H9 (cell line): ENCODE measurements around the gene ARHGEF7. TPM values are rescaled to one million over a fixed set of nuclear protein-coding genes. Genes with fewer than 3 reads are reported as not detected.

Source experiments
- DNase-seq: peaks from one replicate; pipeline ENCODE4 v3.0.0-alpha.2; 2017
- H2AFZ ChIP-seq: one replicate; pipeline ENCODE4 v1.6.1; 2013; ENCODE audit warnings: mild to moderate bottlenecking, low read length, control low read depth, moderate library complexity
- H2AK5ac ChIP-seq: 2 replicates; pipeline ENCODE4 v1.6.1; 2013; ENCODE audit warnings: low read length, control low read depth, mixed read lengths; ENCODE audit not compliant: insufficient read length
- H2BK120ac ChIP-seq: one replicate; pipeline ENCODE4 v1.6.1; 2013; ENCODE audit warnings: low read depth, mild to moderate bottlenecking, low read length, control low read depth, inconsistent platforms; ENCODE audit not compliant: poor library complexity, severe bottlenecking
- H2BK12ac ChIP-seq: 2 replicates; pipeline ENCODE4 v1.6.1; 2013; ENCODE audit warnings: low read length, control low read depth, mixed read lengths, low read depth; ENCODE audit not compliant: insufficient read length
- H2BK15ac ChIP-seq: 2 replicates; pipeline ENCODE4 v1.6.1; 2013; ENCODE audit warnings: low read depth, low read length, control low read depth
- H2BK20ac ChIP-seq: one replicate; pipeline ENCODE4 v1.6.1; 2013; ENCODE audit warnings: low read depth, mild to moderate bottlenecking, low read length, control low read depth, inconsistent platforms; ENCODE audit not compliant: poor library complexity, severe bottlenecking
- H2BK5ac ChIP-seq: 2 replicates; pipeline ENCODE4 v1.6.1; 2013; ENCODE audit warnings: low read length, control low read depth, mixed read lengths; ENCODE audit not compliant: insufficient read length
- H3K14ac ChIP-seq: 2 replicates; pipeline ENCODE4 v1.6.1; 2013; ENCODE audit warnings: low read length, control low read depth; ENCODE audit not compliant: insufficient read depth
- H3K18ac ChIP-seq: 2 replicates; pipeline ENCODE4 v1.6.1; 2013; ENCODE audit warnings: low read depth, mild to moderate bottlenecking, mixed read lengths, low read length, control low read depth; ENCODE audit not compliant: insufficient read length
- H3K23ac ChIP-seq: 2 replicates; pipeline ENCODE4 v1.6.1; 2013; ENCODE audit warnings: low read length, control low read depth, mixed read lengths, low read depth; ENCODE audit not compliant: insufficient read length
- H3K23me2 ChIP-seq: 2 replicates; pipeline ENCODE4 v1.6.1; 2013; ENCODE audit warnings: low read depth, mild to moderate bottlenecking, mixed read lengths, low read length, control low read depth; ENCODE audit not compliant: insufficient read length, poor library complexity, severe bottlenecking
- H3K27ac ChIP-seq: 2 replicates; pipeline ENCODE4 v1.5.1; 2013; ENCODE audit warnings: low read length, control low read depth, mixed read lengths, low read depth; ENCODE audit not compliant: insufficient read length
- H3K27me3 ChIP-seq: 2 replicates; pipeline ENCODE4 v1.6.1; 2013; ENCODE audit warnings: low read length, control low read depth, inconsistent platforms; ENCODE audit not compliant: insufficient read depth
- H3K4ac ChIP-seq: 2 replicates; pipeline ENCODE4 v1.6.1; 2013; ENCODE audit warnings: low read depth, mild to moderate bottlenecking, control low read depth, inconsistent platforms, low read length, moderate library complexity
- H3K4me1 ChIP-seq: 2 replicates; pipeline ENCODE4 v1.6.1; 2013; ENCODE audit warnings: low read length, control low read depth, inconsistent platforms; ENCODE audit not compliant: insufficient read depth
- H3K4me2 ChIP-seq: 2 replicates; pipeline ENCODE4 v1.6.1; 2013; ENCODE audit warnings: low read length, control low read depth, mixed read lengths; ENCODE audit not compliant: insufficient read length, insufficient read depth
- H3K56ac ChIP-seq: 2 replicates; pipeline ENCODE4 v1.6.1; 2013; ENCODE audit warnings: low read depth, mild to moderate bottlenecking, mixed read lengths, low read length, control low read depth; ENCODE audit not compliant: insufficient read length
- H3K79me1 ChIP-seq: 2 replicates; pipeline ENCODE4 v1.6.1; 2013; ENCODE audit warnings: low read depth, mild to moderate bottlenecking, moderate library complexity, low read length, control low read depth, inconsistent platforms; ENCODE audit not compliant: insufficient read depth, poor library complexity, severe bottlenecking
- H3K79me2 ChIP-seq: 2 replicates; pipeline ENCODE4 v1.6.1; 2013; ENCODE audit warnings: low read length, control low read depth, inconsistent platforms; ENCODE audit not compliant: insufficient read depth
- H3K9ac ChIP-seq: 2 replicates; pipeline ENCODE4 v1.6.1; 2013; ENCODE audit warnings: low read length, control low read depth, mixed read lengths; ENCODE audit not compliant: insufficient read length; ENCODE audit errors: extremely low read depth
- H3K9me3 ChIP-seq: one replicate; pipeline ENCODE4 v1.6.1; 2013; ENCODE audit warnings: low read depth, low read length, inconsistent platforms; ENCODE audit not compliant: control insufficient read depth
- H3T11ph ChIP-seq: one replicate; pipeline ENCODE4 v1.6.1; 2013; ENCODE audit warnings: mild to moderate bottlenecking, low read length, control low read depth, inconsistent platforms
- H4K20me1 ChIP-seq: one replicate; pipeline ENCODE4 v1.6.1; 2013; ENCODE audit not compliant: control insufficient read depth, insufficient read length, insufficient read depth
- H4K5ac ChIP-seq: 2 replicates; pipeline ENCODE4 v1.6.1; 2013; ENCODE audit warnings: low read depth, mild to moderate bottlenecking, mixed read lengths, low read length, control low read depth; ENCODE audit not compliant: insufficient read length
- H4K8ac ChIP-seq: replicated peaks from 2 replicates; pipeline ENCODE4 v1.6.1; 2013; ENCODE audit warnings: low read length, control low read depth, mixed read lengths, low read depth; ENCODE audit not compliant: insufficient read length
- H4K91ac ChIP-seq: 2 replicates; pipeline ENCODE4 v1.6.1; 2013; ENCODE audit warnings: low read depth, mild to moderate bottlenecking, moderate library complexity, mixed read lengths, low read length, control low read depth; ENCODE audit not compliant: insufficient read length
- H3K27ac Mint-ChIP-seq, 3 experiments: 2 replicates in 2 of 3; 3 replicates in 1 of 3; pipeline ENCODE4 v1.8.0; 2020 to 2021; ENCODE audit warnings: mixed read lengths in 3 of 3, mild to moderate bottlenecking in 1 of 3, moderate library complexity in 1 of 3
- H3K27me3 Mint-ChIP-seq: 2 replicates; pipeline ENCODE4 v1.8.0; 2021; ENCODE audit warnings: low read depth, mild to moderate bottlenecking, moderate library complexity, mixed read lengths
- H3K36me3 Mint-ChIP-seq, 3 experiments: 2 replicates in 2 of 3; 3 replicates in 1 of 3; pipeline ENCODE4 v1.8.0; 2020 to 2021; ENCODE audit warnings: low read depth in 3 of 3, mixed read lengths in 3 of 3; ENCODE audit not compliant: insufficient read depth in 1 of 3
- H3K4me1 Mint-ChIP-seq, 2 experiments: 2 replicates each; pipeline ENCODE4 v1.8.0; 2020; ENCODE audit warnings: mixed read lengths in 2 of 2
- H3K4me3 Mint-ChIP-seq, 2 experiments: 2 replicates in 1 of 2; 3 replicates in 1 of 2; pipeline ENCODE4 v1.8.0; 2020 to 2021; ENCODE audit warnings: mild to moderate bottlenecking in 2 of 2, mixed read lengths in 2 of 2, moderate library complexity in 1 of 2
- H3K9me3 Mint-ChIP-seq, 2 experiments: 2 replicates in 1 of 2; 3 replicates in 1 of 2; pipeline ENCODE4 v1.8.0; 2020; ENCODE audit warnings: mild to moderate bottlenecking in 2 of 2, mixed read lengths in 2 of 2, moderate library complexity in 1 of 2
- CTCF ChIP-seq: fragments of 200-600 bp; sonication (generic); conservative IDR thresholded peaks from 3 replicates; pipeline ENCODE4 v1.8.0; 2021; ENCODE audit warnings: antibody characterized with exemption, mild to moderate bottlenecking
- WGBS: extraction: QIAGEN DNeasy Blood & Tissue Kit; methylation state at CpG from one replicate; pipeline ENCODE4 v1.1.7; 2013; ENCODE audit warnings: missing lambda C conversion rate, low lambda C conversion rate, mixed read lengths; ENCODE audit not compliant: insufficient read length; ENCODE audit errors: extremely low coverage; 5-methylcytosine and 5-hydroxymethylcytosine counted together
- total RNA-seq: library from RNA; stranded (reverse); gene quantifications from 2 replicates; pipeline ENCODE4 v1.2.1, GENCODE V29; 2021

The ARHGEF7 gene
- total RNA-seq, 1 experiment from 2014 or later: 51.9 TPM

- Histone ChIP-seq H3K79me2 (peaks cover 19% of the 10 kb centered on the region), H3K9me3 (no peaks in the 10 kb centered on the region), H3K4ac (no peak overlapping the region), H4K20me1 (no peaks in the 10 kb centered on the region), H2BK15ac (no peak overlapping the region), H3K18ac (peak overlapping the region; percentile 91), H2AK5ac (no peak overlapping the region), H3K23me2 (peaks cover 4% of the 10 kb centered on the region), H4K5ac (no peak overlapping the region), H3K9ac (peak overlapping the region; percentile 91), H2BK20ac (no peak overlapping the region), H2BK5ac (no peak overlapping the region), H3K4me2 (peak overlapping the region; percentile 90), H3K23ac (no peak overlapping the region), H2BK12ac (no peak overlapping the region), H3K79me1 (no peaks in the 10 kb centered on the region), H3K14ac (peak overlapping the region; percentile 95), H2BK120ac (no peak overlapping the region), H3K56ac (no peak overlapping the region), H3K27ac (no peak overlapping the region), H3K4me1 (no peaks in the 10 kb centered on the region; the same call in none of the 2 replicates), H2AFZ (no peak overlapping the region), H3K27me3 (no peaks in the 10 kb centered on the region), H4K91ac (no peak overlapping the region), H4K8ac (no peak overlapping the region), H3T11ph (no peak overlapping the region)
- no peaks in the 10 kb centered on the region for H3K9me3 Mint-ChIP-seq
- WGBS: no CpG with 5 or more reads among the region's 84 CpGs
- H3K36me3 Mint-ChIP-seq: no peaks in the 10 kb centered on the region; a peak in 1 of 7 replicates
- H3K4me1 Mint-ChIP-seq: peaks cover 14% of the 10 kb centered on the region in 2 experiments
- peak overlapping the region; percentile 89 to 93 for H3K4me3 Mint-ChIP-seq
- peak; percentile 95 for DNase-seq
- H3K27ac Mint-ChIP-seq: peak overlapping the region; percentile 90 to 95 (median 91)
- H3K27me3 Mint-ChIP-seq: peaks cover 11% of the 10 kb centered on the region
- peak; percentile 33; the same call in 2 of the 3 replicates for TF ChIP-seq CTCF
Measured at GRCh38 chr13:111153279-111153976, 38.3 kb downstream of the ARHGEF7 start.
